Activated T-cell treated with anti-CD3 and anti-CD28 coated beads, Interleukin-2, amount 50 U/mL, for 4 hours (primary cell): ENCODE measurements around the gene PLEKHA7. TPM values are rescaled to one million over a fixed set of nuclear protein-coding genes. Genes with fewer than 3 reads are reported as not detected.
A peak's percentile ranks its signal among the peaks of the same experiment; 100 is the strongest.

Experiments
- ATAC-seq, 2 donors: fragments of 200-7000 bp; cut with Tn5 transposase; one replicate each; pipeline ENCODE4 v1.10.0; 2021
- DNase-seq: peaks from one replicate; pipeline ENCODE4 v3.0.0-alpha.2; 2020
- H3K27me3 Mint-ChIP-seq: one replicate; pipeline ENCODE4 v1.8.0; 2021; ENCODE audit warnings: low read depth, mixed read lengths
- H3K36me3 Mint-ChIP-seq: one replicate; pipeline ENCODE4 v1.8.0; 2022; ENCODE audit warnings: mixed read lengths; ENCODE audit not compliant: insufficient read depth
- H3K4me1 Mint-ChIP-seq: one replicate; pipeline ENCODE4 v1.8.0; 2021; ENCODE audit warnings: low read depth, mixed read lengths
- H3K4me3 Mint-ChIP-seq: one replicate; pipeline ENCODE4 v1.8.0; 2021; ENCODE audit warnings: mild to moderate bottlenecking, moderate library complexity, mixed read lengths
- H3K9me3 Mint-ChIP-seq: one replicate; pipeline ENCODE4 v1.8.0; 2021; ENCODE audit warnings: mixed read lengths
- total RNA-seq, 3 donors: library from RNA; stranded (reverse); gene quantifications; one replicate each; pipeline ENCODE4 v1.2.1, GENCODE V29; 2021

Gene PLEKHA7
- total RNA-seq, 3 donors from 2014 or later: 2.7 to 3.4 (median 2.7) TPM

GRCh38 chr11:16841984-16842383 lies 172.2 kb downstream of the PLEKHA7 start:
- no peaks in the 10 kb centered on the region for H3K9me3 Mint-ChIP-seq
- no peaks in the 10 kb centered on the region for H3K27me3 Mint-ChIP-seq
- no peak for DNase-seq
- no peaks in the 10 kb centered on the region for H3K4me1 Mint-ChIP-seq
- peaks cover 5% of the 10 kb centered on the region for H3K36me3 Mint-ChIP-seq
- no peak overlapping the region for H3K4me3 Mint-ChIP-seq
- no peak for ATAC-seq

- no peaks in the 10 kb centered on the region for H3K27me3 Mint-ChIP-seq
- DNase-seq (no peak), ATAC-seq (no peak)
- no peak overlapping the region for H3K4me3 Mint-ChIP-seq
- no peaks in the 10 kb centered on the region for H3K4me1 Mint-ChIP-seq
- no peaks in the 10 kb centered on the region for H3K9me3 Mint-ChIP-seq
- H3K36me3 Mint-ChIP-seq: peaks cover 5% of the 10 kb centered on the region
Observed at GRCh38 chr11:16841481-16841880, 172.7 kb downstream of the PLEKHA7 start.

GRCh38 chr11:16840951-16841350 lies 173.3 kb downstream of the PLEKHA7 start:
- H3K36me3 Mint-ChIP-seq: peaks cover 5% of the 10 kb centered on the region
- H3K9me3 Mint-ChIP-seq: no peaks in the 10 kb centered on the region
- no peak overlapping the region for H3K4me3 Mint-ChIP-seq
- no peaks in the 10 kb centered on the region for H3K27me3 Mint-ChIP-seq
- ATAC-seq (no peak), DNase-seq (no peak)
- H3K4me1 Mint-ChIP-seq: no peaks in the 10 kb centered on the region

- no peak overlapping the region for H3K4me3 Mint-ChIP-seq
- H3K9me3 Mint-ChIP-seq: no peaks in the 10 kb centered on the region
- DNase-seq: no peak
- H3K36me3 Mint-ChIP-seq: peaks cover 3% of the 10 kb centered on the region
- no peaks in the 10 kb centered on the region for H3K4me1 Mint-ChIP-seq
- ATAC-seq: no peak
- no peaks in the 10 kb centered on the region for H3K27me3 Mint-ChIP-seq
Observed at GRCh38 chr11:16839821-16840220, 174.4 kb downstream of the PLEKHA7 start.

GRCh38 chr11:16834384-16834783 lies 179.8 kb downstream of the PLEKHA7 start:
- Mint-ChIP-seq H3K36me3 (no peaks in the 10 kb centered on the region), H3K4me1 (no peaks in the 10 kb centered on the region), H3K4me3 (no peak overlapping the region), H3K9me3 (no peaks in the 10 kb centered on the region), H3K27me3 (no peaks in the 10 kb centered on the region)
- ATAC-seq (no peak), DNase-seq (no peak)

- Mint-ChIP-seq H3K4me3 (no peak overlapping the region), H3K36me3 (no peaks in the 10 kb centered on the region), H3K9me3 (no peaks in the 10 kb centered on the region), H3K4me1 (no peaks in the 10 kb centered on the region), H3K27me3 (no peaks in the 10 kb centered on the region)
- DNase-seq (no peak), ATAC-seq (no peak)
Observed at GRCh38 chr11:16833026-16833425, 181.2 kb downstream of the PLEKHA7 start.

- no peaks in the 10 kb centered on the region for H3K9me3 Mint-ChIP-seq
- no peaks in the 10 kb centered on the region for H3K4me1 Mint-ChIP-seq
- no peaks in the 10 kb centered on the region for H3K27me3 Mint-ChIP-seq
- no peak for DNase-seq
- H3K36me3 Mint-ChIP-seq: no peaks in the 10 kb centered on the region
- no peak overlapping the region for H3K4me3 Mint-ChIP-seq
- ATAC-seq: no peak
Observed at GRCh38 chr11:16832193-16832539, 182.0 kb downstream of the PLEKHA7 start.

- DNase-seq (no peak), ATAC-seq (no peak)
- Mint-ChIP-seq H3K27me3 (no peaks in the 10 kb centered on the region), H3K4me3 (no peak overlapping the region), H3K36me3 (peaks cover 2% of the 10 kb centered on the region), H3K4me1 (no peaks in the 10 kb centered on the region), H3K9me3 (no peaks in the 10 kb centered on the region)
Observed at GRCh38 chr11:16831316-16832192, 182.7 kb downstream of the PLEKHA7 start.

- peak; percentile 80 for ATAC-seq
- Mint-ChIP-seq H3K4me3 (no peak overlapping the region), H3K4me1 (peaks cover 1% of the 10 kb centered on the region), H3K27me3 (no peaks in the 10 kb centered on the region), H3K36me3 (peaks cover 6% of the 10 kb centered on the region), H3K9me3 (no peaks in the 10 kb centered on the region)
- no peak for DNase-seq
Observed at GRCh38 chr11:16827139-16827538, 187.1 kb downstream of the PLEKHA7 start.

GRCh38 chr11:16825968-16826367 lies 188.2 kb downstream of the PLEKHA7 start:
- H3K27me3 Mint-ChIP-seq: no peaks in the 10 kb centered on the region
- H3K4me3 Mint-ChIP-seq: no peak overlapping the region
- no peak for DNase-seq
- no peaks in the 10 kb centered on the region for H3K9me3 Mint-ChIP-seq
- H3K36me3 Mint-ChIP-seq: peaks cover 6% of the 10 kb centered on the region
- peaks cover 1% of the 10 kb centered on the region for H3K4me1 Mint-ChIP-seq
- ATAC-seq: no peak

GRCh38 chr11:16825101-16825500 lies 189.1 kb downstream of the PLEKHA7 start:
- Mint-ChIP-seq H3K36me3 (peaks cover 6% of the 10 kb centered on the region), H3K4me3 (no peak overlapping the region), H3K9me3 (no peaks in the 10 kb centered on the region), H3K4me1 (peaks cover 4% of the 10 kb centered on the region), H3K27me3 (no peaks in the 10 kb centered on the region)
- no peak for ATAC-seq
- no peak for DNase-seq

GRCh38 chr11:16820324-16821092 lies 193.7 kb downstream of the PLEKHA7 start:
- H3K27me3 Mint-ChIP-seq: no peaks in the 10 kb centered on the region
- DNase-seq (peak; percentile 59), ATAC-seq (peak; percentile 87 to 88)
- no peak overlapping the region for H3K4me3 Mint-ChIP-seq
- peaks cover 4% of the 10 kb centered on the region for H3K4me1 Mint-ChIP-seq
- H3K36me3 Mint-ChIP-seq: peaks cover 4% of the 10 kb centered on the region
- H3K9me3 Mint-ChIP-seq: no peaks in the 10 kb centered on the region

- H3K4me1 Mint-ChIP-seq: peaks cover 4% of the 10 kb centered on the region
- no peak overlapping the region for H3K4me3 Mint-ChIP-seq
- no peaks in the 10 kb centered on the region for H3K9me3 Mint-ChIP-seq
- peaks cover 1% of the 10 kb centered on the region for H3K36me3 Mint-ChIP-seq
- ATAC-seq (no peak), DNase-seq (no peak)
- no peaks in the 10 kb centered on the region for H3K27me3 Mint-ChIP-seq
Observed at GRCh38 chr11:16818284-16818683, 195.9 kb downstream of the PLEKHA7 start.

GRCh38 chr11:16817351-16817750 lies 196.9 kb downstream of the PLEKHA7 start:
- ATAC-seq: no peak
- no peak for DNase-seq
- no peak overlapping the region for H3K4me3 Mint-ChIP-seq
- no peaks in the 10 kb centered on the region for H3K9me3 Mint-ChIP-seq
- H3K36me3 Mint-ChIP-seq: peaks cover 1% of the 10 kb centered on the region
- peaks cover 2% of the 10 kb centered on the region for H3K4me1 Mint-ChIP-seq
- no peaks in the 10 kb centered on the region for H3K27me3 Mint-ChIP-seq
